Endothelial cell of umbilical vein (primary cell): Measurements from ENCODE around the gene UNC5C. TPM values are rescaled to one million over a fixed set of nuclear protein-coding genes. Genes with fewer than 3 reads are reported as not detected.

Experiments
- BruUV-seq: library from RNA; stranded (reverse); fragments of 400-500 nt; replicated peaks from 2 replicates; lab custom pipeline; 2021; lab: Mats Ljungman, UMichigan
- CTCF ChIA-PET: fragments of 300-600, 350-600 bp; sonication (Branson Sonifier 250); formaldehyde crosslinking; loops from one replicate; lab custom pipeline; 2021; ENCODE audit warnings: antibody characterized with exemption, inconsistent platforms; lab: Charles Lee
- POLR2A ChIA-PET: fragments of 300-600, 350-600 bp; sonication (Branson Sonifier 250); formaldehyde crosslinking; loops from one replicate; lab custom pipeline; 2021; ENCODE audit warnings: antibody characterized with exemption, inconsistent platforms; lab: Charles Lee
- DNase-seq: peaks from one replicate; pipeline ENCODE4 v3.0.0-alpha.2; 2011; ENCODE audit warnings: low read depth, low spot score
- FAIRE-seq: peaks from 2 replicates; lab custom pipeline; 2011; peaks lifted over from hg19 to GRCh38; lab: Jason Lieb, UNC
- H2AFZ ChIP-seq: 2 replicates; pipeline ENCODE4 v1.6.0; 2012; ENCODE audit warnings: low read depth, low read length, control low read depth, inconsistent platforms
- H3K27ac ChIP-seq: 2 replicates; pipeline ENCODE4 v1.5.1; 2011; ENCODE audit warnings: low read depth, mild to moderate bottlenecking, control low read depth, low read length, moderate library complexity; ENCODE audit not compliant: insufficient read depth
- H3K27me3 ChIP-seq, 2 experiments: 2 replicates each; pipeline versions ENCODE4 v1.6.0 to v1.6.1; 2011; ENCODE audit warnings: low read length in 2 of 2, mixed read lengths in 1 of 2; ENCODE audit not compliant: control insufficient read depth in 2 of 2, insufficient read depth in 2 of 2
- H3K36me3 ChIP-seq, 2 experiments: 2 replicates in 1 of 2; 3 replicates in 1 of 2; pipeline ENCODE4 v1.5.1; 2011; ENCODE audit warnings: low read length in 2 of 2, mild to moderate bottlenecking in 1 of 2, moderate library complexity in 1 of 2; ENCODE audit not compliant: control insufficient read depth in 2 of 2, insufficient read depth in 2 of 2; ENCODE audit errors: extremely low read depth in 1 of 2
- H3K4me1 ChIP-seq: 3 replicates; pipeline ENCODE4 v1.5.1; 2011; ENCODE audit warnings: mild to moderate bottlenecking, low read length; ENCODE audit not compliant: control insufficient read depth, insufficient read depth; ENCODE audit errors: extremely low read depth
- H3K4me2 ChIP-seq: 2 replicates; pipeline ENCODE4 v1.6.1; 2011; ENCODE audit warnings: low read length, control low read depth, mixed read lengths; ENCODE audit not compliant: insufficient read depth
- H3K4me3 ChIP-seq, 3 experiments: fragments of 200-600 bp in 1 of 3; sonication (generic), shearing (Covaris generic) in 1 of 3; replicated peaks in 1 of 3; 2 replicates each; pipeline ENCODE4 v1.5.1; 2011 to 2016; ENCODE audit warnings: control low read depth in 3 of 3, low read length in 3 of 3, mild to moderate bottlenecking in 2 of 3, inconsistent platforms in 1 of 3, low read depth in 1 of 3, moderate library complexity in 1 of 3; ENCODE audit not compliant: insufficient read depth in 1 of 3
- H3K79me2 ChIP-seq: 2 replicates; pipeline ENCODE4 v1.6.0; 2012; ENCODE audit warnings: low read length, inconsistent platforms; ENCODE audit not compliant: control insufficient read depth, insufficient read depth
- H3K9ac ChIP-seq: replicated peaks from 2 replicates; pipeline ENCODE3; 2011; ENCODE audit warnings: low read length, control low read depth; ENCODE audit not compliant: insufficient read depth; ENCODE audit errors: extremely low read depth
- H3K9me1 ChIP-seq: replicated peaks from 3 replicates; pipeline ENCODE4 v1.6.0; 2011; ENCODE audit warnings: mild to moderate bottlenecking, low read length; ENCODE audit not compliant: control insufficient read depth, insufficient read depth; ENCODE audit errors: extremely low read depth
- H3K9me3 ChIP-seq: replicated peaks from 2 replicates; pipeline ENCODE4 v1.5.1; 2012; ENCODE audit warnings: low read length, inconsistent platforms; ENCODE audit not compliant: control insufficient read depth, insufficient read depth
- H4K20me1 ChIP-seq: replicated peaks from 2 replicates; pipeline ENCODE3; 2011; ENCODE audit warnings: mild to moderate bottlenecking, low read length; ENCODE audit not compliant: control insufficient read depth, insufficient read depth; ENCODE audit errors: extremely low read depth
- EZH2 ChIP-seq: IDR thresholded peaks from 2 replicates; pipeline ENCODE4 v1.6.1; 2012; ENCODE audit warnings: borderline replicate concordance, low read depth, mild to moderate bottlenecking, moderate library complexity, low read length, inconsistent platforms; ENCODE audit not compliant: severe bottlenecking
- FOS ChIP-seq: IDR thresholded peaks from 2 replicates; pipeline ENCODE4 v1.6.1; 2011; ENCODE audit warnings: mild to moderate bottlenecking, low read length, moderate library complexity, borderline replicate concordance; ENCODE audit not compliant: insufficient read depth
- GATA2 ChIP-seq: IDR thresholded peaks from 2 replicates; pipeline ENCODE4 v1.7.0; 2011; ENCODE audit warnings: low read depth, mild to moderate bottlenecking, moderate library complexity, mixed read lengths, low read length; ENCODE audit not compliant: insufficient read length, insufficient read depth
- JUN ChIP-seq: IDR thresholded peaks from 2 replicates; pipeline ENCODE4 v1.6.1; 2011; ENCODE audit warnings: borderline replicate concordance, low read depth; ENCODE audit not compliant: insufficient read length, insufficient read depth
- POLR2A ChIP-seq: IDR thresholded peaks from 2 replicates; pipeline ENCODE4 v1.6.1; 2012; ENCODE audit warnings: low read depth, mild to moderate bottlenecking, control low read depth, low read length
- POLR2AphosphoS5 ChIP-seq: IDR thresholded peaks from 2 replicates; pipeline ENCODE4 v1.6.1; 2012; ENCODE audit warnings: low read depth, mild to moderate bottlenecking, control low read depth, low read length, moderate library complexity; ENCODE audit not compliant: insufficient read depth
- dilution Hi-C: fragments of 300-500 bp; cut with MboI; formaldehyde crosslinking; loops from one replicate; pipeline ENCODE4 v1.15.0; 2019; ENCODE audit warnings: low sequenced_read_pairs; ENCODE audit not compliant: extremely low pct_ligation_motif_present
- intact Hi-C: fragments of 100-400 bp; cut with micrococcal nuclease; formaldehyde crosslinking; loops from one replicate; pipeline ENCODE4 v1.10.0; 2022
- polyA plus RNA-seq, 4 experiments: library from polyadenylated mRNA; depleted of rRNA in 3 of 4; stranded (reverse) in 3 of 4; unstranded in 1 of 4; fragments of >200 nt; gene quantifications; 2 replicates each; pipeline versions ENCODE4 v1.2.1 to v1.2.3, GENCODE V29; 2011 to 2012; ENCODE audit warnings: missing spikeins in 1 of 4
- total RNA-seq: library from RNA; stranded (reverse); gene quantifications from 2 replicates; pipeline ENCODE4 v1.2.3, GENCODE V29; 2021
- TF ChIP-seq, protein P1 (sequence below), 2 donors: IDR thresholded peaks; 1 replicate in 1 of 2; 2 replicates in 1 of 2; pipeline ENCODE4 v1.5.1; 2011; ENCODE audit warnings: low read length in 2 of 2, mild to moderate bottlenecking in 2 of 2, moderate library complexity in 2 of 2, control low read depth in 1 of 2, inconsistent platforms in 1 of 2, low read depth in 1 of 2; ENCODE audit not compliant: insufficient read depth in 1 of 2; ENCODE audit errors: extremely low read depth in 1 of 2
- TF ChIP-seq, protein P2 (sequence below): IDR thresholded peaks from 2 replicates; pipeline ENCODE4 v1.6.1; 2011; ENCODE audit not compliant: insufficient read depth, insufficient read length

Gene UNC5C
- total and polyA plus RNA-seq, 2 donors (not counting 3 experiments of a cell fraction or from before 2014, with no cell fraction given), result 0.44 to 0.53 TPM

DNA sequence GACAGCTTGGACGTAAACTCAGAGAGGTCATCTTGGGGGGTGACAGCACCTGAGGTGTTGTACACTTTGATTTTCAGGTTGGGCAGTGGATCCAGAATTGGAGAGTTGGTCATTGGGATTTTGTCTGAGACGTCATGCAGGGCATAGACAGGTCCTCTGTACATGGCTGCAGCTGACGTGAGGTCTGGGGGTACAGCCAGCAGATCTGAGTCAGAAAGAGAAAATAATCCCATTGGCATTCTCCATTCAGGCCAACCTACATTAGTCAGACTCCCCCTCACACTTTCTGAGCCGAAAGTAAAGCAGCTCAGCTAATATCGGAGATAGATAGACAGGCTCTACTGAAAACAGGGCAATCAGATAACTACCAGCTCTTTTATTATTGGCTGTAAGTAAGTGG lies 329.7 kb downstream of the UNC5C start:
- Histone ChIP-seq H3K9ac (no peak overlapping the region), H3K36me3 (no peaks in the 10 kb centered on the region), H4K20me1 (no peaks in the 10 kb centered on the region), H3K4me1 (no peaks in the 10 kb centered on the region), H3K9me1 (no peaks in the 10 kb centered on the region), H2AFZ (no peak overlapping the region), H3K4me2 (no peak overlapping the region), H3K9me3 (no peaks in the 10 kb centered on the region), H3K79me2 (no peaks in the 10 kb centered on the region), H3K4me3 (no peak overlapping the region), H3K27ac (no peak overlapping the region), H3K27me3 (no peaks in the 10 kb centered on the region)
- TF ChIP-seq, protein P1, sequence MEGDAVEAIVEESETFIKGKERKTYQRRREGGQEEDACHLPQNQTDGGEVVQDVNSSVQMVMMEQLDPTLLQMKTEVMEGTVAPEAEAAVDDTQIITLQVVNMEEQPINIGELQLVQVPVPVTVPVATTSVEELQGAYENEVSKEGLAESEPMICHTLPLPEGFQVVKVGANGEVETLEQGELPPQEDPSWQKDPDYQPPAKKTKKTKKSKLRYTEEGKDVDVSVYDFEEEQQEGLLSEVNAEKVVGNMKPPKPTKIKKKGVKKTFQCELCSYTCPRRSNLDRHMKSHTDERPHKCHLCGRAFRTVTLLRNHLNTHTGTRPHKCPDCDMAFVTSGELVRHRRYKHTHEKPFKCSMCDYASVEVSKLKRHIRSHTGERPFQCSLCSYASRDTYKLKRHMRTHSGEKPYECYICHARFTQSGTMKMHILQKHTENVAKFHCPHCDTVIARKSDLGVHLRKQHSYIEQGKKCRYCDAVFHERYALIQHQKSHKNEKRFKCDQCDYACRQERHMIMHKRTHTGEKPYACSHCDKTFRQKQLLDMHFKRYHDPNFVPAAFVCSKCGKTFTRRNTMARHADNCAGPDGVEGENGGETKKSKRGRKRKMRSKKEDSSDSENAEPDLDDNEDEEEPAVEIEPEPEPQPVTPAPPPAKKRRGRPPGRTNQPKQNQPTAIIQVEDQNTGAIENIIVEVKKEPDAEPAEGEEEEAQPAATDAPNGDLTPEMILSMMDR (IDR thresholded peaks at IDR 0.05; ENCODE audit: extremely low read depth in 1 of 2, insufficient read depth in 1 of 2, low read depth in 1 of 2, low read length in 2 of 2), result no peak
- no peak for TF ChIP-seq EZH2
- TF ChIP-seq GATA2, result no peak
- TF ChIP-seq, protein P2, sequence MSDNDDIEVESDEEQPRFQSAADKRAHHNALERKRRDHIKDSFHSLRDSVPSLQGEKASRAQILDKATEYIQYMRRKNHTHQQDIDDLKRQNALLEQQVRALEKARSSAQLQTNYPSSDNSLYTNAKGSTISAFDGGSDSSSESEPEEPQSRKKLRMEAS, result no peak
- TF ChIP-seq FOS, result no peak
- TF ChIP-seq POLR2A, result no peak
- TF ChIP-seq POLR2AphosphoS5, result no peak
- TF ChIP-seq JUN, result no peak
- DNase-seq (no peak), FAIRE-seq (no peak)
- no TSS peak for BruUV-seq
- dilution Hi-C loops, result no loop called here
- CTCF ChIA-PET, result interaction anchor here (1.7 kb wide), 1 partner anchor 15 kb away, joined by 6 read pairs; no protein-coding TSS in a partner anchor
- intact Hi-C loops, result no loop called here
- POLR2A ChIA-PET, result no interaction called here
